Calu3 (cell line): ENCODE measurements around the gene TMEM221. TPM values are rescaled to one million over a fixed set of nuclear protein-coding genes. Genes with fewer than 3 reads are reported as not detected.

Source experiments
- BruUV-seq: library from RNA; stranded (reverse); fragments of 400-500 nt; replicated peaks from 2 replicates; lab custom pipeline; 2021; lab: Mats Ljungman, UMichigan
- CTCF ChIA-PET: fragments of 300-600 bp; sonication (Branson Sonifier 250); formaldehyde crosslinking; loops from one replicate; lab custom pipeline; 2022; ENCODE audit warnings: antibody characterized with exemption; lab: Charles Lee
- DNase-seq: peaks from one replicate; pipeline ENCODE4 v3.0.0; 2022
- H3K27ac Mint-ChIP-seq: one replicate; pipeline ENCODE4 v1.8.0; 2022; ENCODE audit warnings: mixed read lengths; ENCODE audit not compliant: unreplicated experiment
- H3K27me3 Mint-ChIP-seq: one replicate; pipeline ENCODE4 v1.8.0; 2022; ENCODE audit warnings: mixed read lengths; ENCODE audit not compliant: unreplicated experiment
- H3K36me3 Mint-ChIP-seq: one replicate; pipeline ENCODE4 v1.8.0; 2022; ENCODE audit warnings: mild to moderate bottlenecking, moderate library complexity, mixed read lengths; ENCODE audit not compliant: insufficient read depth, unreplicated experiment
- H3K4me1 Mint-ChIP-seq: one replicate; pipeline ENCODE4 v1.8.0; 2022; ENCODE audit warnings: mild to moderate bottlenecking, low read depth, mixed read lengths; ENCODE audit not compliant: unreplicated experiment
- H3K4me3 Mint-ChIP-seq: one replicate; pipeline ENCODE4 v1.8.0; 2022; ENCODE audit warnings: mild to moderate bottlenecking, low read depth, moderate library complexity, mixed read lengths; ENCODE audit not compliant: unreplicated experiment
- H3K9me3 Mint-ChIP-seq: one replicate; pipeline ENCODE4 v1.8.0; 2022; ENCODE audit warnings: low read depth, mixed read lengths; ENCODE audit not compliant: unreplicated experiment
- intact Hi-C: fragments of 100-400 bp; cut with micrococcal nuclease; formaldehyde crosslinking; loops from one replicate; pipeline ENCODE4 v1.10.0; 2022; ENCODE audit not compliant: unreplicated experiment
- total RNA-seq: library from RNA; stranded (reverse); gene quantifications from 2 replicates; pipeline ENCODE4 v1.2.3, GENCODE V29; 2022
- TF ChIP-seq, protein P1 (sequence below): fragments of 200-600 bp; IDR thresholded peaks from one replicate; pipeline ENCODE4 v1.8.0; 2022; ENCODE audit warnings: antibody characterized with exemption; ENCODE audit not compliant: unreplicated experiment

The TMEM221 gene
- total RNA-seq, 1 experiment from 2014 or later: 0.59 TPM

DNA sequence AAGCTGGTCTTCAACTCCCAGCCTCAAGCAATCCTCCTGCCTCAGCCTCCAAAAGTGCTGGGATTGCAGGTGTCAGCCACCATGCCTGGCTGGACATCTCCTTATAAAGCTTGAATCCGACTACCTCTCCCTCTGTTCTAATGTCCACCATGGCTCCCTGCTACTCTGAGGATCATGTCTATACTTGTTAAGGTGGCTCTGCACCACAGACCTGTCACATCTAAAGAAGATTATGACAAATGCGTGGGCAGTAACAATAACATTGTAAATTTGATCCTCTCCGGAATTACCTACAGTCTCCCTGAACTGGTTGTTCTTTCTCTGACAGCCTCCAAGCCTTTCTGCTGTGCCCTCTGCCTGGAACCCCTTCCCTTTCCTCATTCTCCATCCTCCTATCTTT lies 10.5 kb upstream of the TMEM221 start:
- Mint-ChIP-seq H3K9me3 (no peaks in the 10 kb centered on the region), H3K27me3 (peaks cover 30% of the 10 kb centered on the region), H3K27ac (no peak overlapping the region), H3K36me3 (no peaks in the 10 kb centered on the region), H3K4me1 (no peaks in the 10 kb centered on the region), H3K4me3 (no peak overlapping the region)
- TF ChIP-seq, protein P1, sequence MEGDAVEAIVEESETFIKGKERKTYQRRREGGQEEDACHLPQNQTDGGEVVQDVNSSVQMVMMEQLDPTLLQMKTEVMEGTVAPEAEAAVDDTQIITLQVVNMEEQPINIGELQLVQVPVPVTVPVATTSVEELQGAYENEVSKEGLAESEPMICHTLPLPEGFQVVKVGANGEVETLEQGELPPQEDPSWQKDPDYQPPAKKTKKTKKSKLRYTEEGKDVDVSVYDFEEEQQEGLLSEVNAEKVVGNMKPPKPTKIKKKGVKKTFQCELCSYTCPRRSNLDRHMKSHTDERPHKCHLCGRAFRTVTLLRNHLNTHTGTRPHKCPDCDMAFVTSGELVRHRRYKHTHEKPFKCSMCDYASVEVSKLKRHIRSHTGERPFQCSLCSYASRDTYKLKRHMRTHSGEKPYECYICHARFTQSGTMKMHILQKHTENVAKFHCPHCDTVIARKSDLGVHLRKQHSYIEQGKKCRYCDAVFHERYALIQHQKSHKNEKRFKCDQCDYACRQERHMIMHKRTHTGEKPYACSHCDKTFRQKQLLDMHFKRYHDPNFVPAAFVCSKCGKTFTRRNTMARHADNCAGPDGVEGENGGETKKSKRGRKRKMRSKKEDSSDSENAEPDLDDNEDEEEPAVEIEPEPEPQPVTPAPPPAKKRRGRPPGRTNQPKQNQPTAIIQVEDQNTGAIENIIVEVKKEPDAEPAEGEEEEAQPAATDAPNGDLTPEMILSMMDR: no peak
- no peak for DNase-seq
- no TSS peak for BruUV-seq
- intact Hi-C loops: no loop called here
- CTCF ChIA-PET: no interaction called here

GRCh38 chr19:17457616-17458015 lies 9.1 kb upstream of the TMEM221 start:
- CTCF ChIA-PET: interaction anchor here (0.6 kb wide), 1 partner anchor 229 kb away, joined by 3 read pairs; no protein-coding TSS in a partner anchor
- BruUV-seq: no TSS peak
- Mint-ChIP-seq H3K4me3 (no peak overlapping the region), H3K27ac (no peak overlapping the region), H3K4me1 (no peaks in the 10 kb centered on the region), H3K9me3 (no peaks in the 10 kb centered on the region), H3K27me3 (peaks cover 30% of the 10 kb centered on the region), H3K36me3 (no peaks in the 10 kb centered on the region)
- intact Hi-C loops: no loop called here
- TF ChIP-seq, protein P1: no peak
- DNase-seq: no peak

GRCh38 chr19:17456127-17456526 lies 7.7 kb upstream of the TMEM221 start:
- intact Hi-C loops: no loop called here
- H3K9me3 Mint-ChIP-seq: no peaks in the 10 kb centered on the region
- H3K36me3 Mint-ChIP-seq: no peaks in the 10 kb centered on the region
- no peaks in the 10 kb centered on the region for H3K4me1 Mint-ChIP-seq
- H3K27me3 Mint-ChIP-seq: peaks cover 30% of the 10 kb centered on the region
- BruUV-seq: no TSS peak
- TF ChIP-seq, protein P1: no peak
- no peak for DNase-seq
- no peak overlapping the region for H3K27ac Mint-ChIP-seq
- no peak overlapping the region for H3K4me3 Mint-ChIP-seq
- CTCF ChIA-PET: interaction anchor here (0.6 kb wide), 1 partner anchor 10 kb away, joined by 5 read pairs; no protein-coding TSS in a partner anchor

DNA sequence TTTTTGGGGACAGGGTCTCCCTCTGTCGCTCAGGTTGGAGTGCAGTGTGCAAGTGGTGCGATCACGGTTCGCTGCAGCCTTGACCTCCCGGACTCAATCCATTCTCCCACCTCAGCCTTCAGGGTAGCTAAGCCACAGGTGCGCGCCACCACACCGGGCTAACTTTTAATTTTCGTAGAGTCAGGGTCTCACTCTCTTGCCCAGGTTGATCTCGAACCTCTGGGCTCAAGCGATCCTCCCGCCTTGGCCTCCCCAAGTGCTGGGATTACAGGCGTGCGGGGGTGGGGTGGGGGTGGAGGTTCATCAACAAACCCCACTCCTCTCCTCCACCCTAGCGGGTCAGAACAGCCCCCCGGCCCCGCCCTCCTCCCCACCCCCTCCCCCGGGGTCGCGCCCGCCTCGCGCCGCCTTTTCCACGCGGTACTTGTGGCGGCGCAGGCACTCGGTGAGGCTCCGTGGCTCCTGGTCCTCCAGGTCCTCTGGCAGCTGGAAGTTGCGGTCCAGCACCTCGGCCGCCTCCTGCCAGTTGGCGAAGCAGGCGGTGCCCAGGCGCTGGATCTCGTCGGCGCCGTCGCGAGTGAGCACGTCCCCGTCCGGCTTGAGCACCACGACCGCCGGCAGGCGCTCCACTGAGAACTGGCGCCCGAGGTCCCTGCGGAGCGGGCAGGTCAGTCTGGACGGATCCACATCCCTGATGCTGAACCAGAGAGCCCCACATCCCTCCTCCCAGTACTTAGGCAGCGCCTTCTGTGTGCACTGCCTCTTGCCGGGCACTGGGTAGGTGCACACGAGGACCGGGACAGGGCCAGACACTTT lies 7.0 kb upstream of the TMEM221 start:
- TF ChIP-seq, protein P1: no peak
- Mint-ChIP-seq H3K4me3 (no peak overlapping the region), H3K27ac (no peak overlapping the region), H3K9me3 (no peaks in the 10 kb centered on the region), H3K27me3 (peaks cover 30% of the 10 kb centered on the region), H3K36me3 (no peaks in the 10 kb centered on the region), H3K4me1 (no peaks in the 10 kb centered on the region)
- CTCF ChIA-PET: interaction anchor here (0.6 kb wide), 1 partner anchor 11 kb away, joined by 5 read pairs; no protein-coding TSS in a partner anchor
- intact Hi-C loops: no loop called here
- BruUV-seq: no TSS peak
- no peak for DNase-seq
